CD4-positive, alpha-beta memory T cell (primary cell): ENCODE data around the gene TCL1B. TPM values are rescaled to one million over a fixed set of nuclear protein-coding genes. Genes with fewer than 3 reads are reported as not detected.

Experiments used
- CTCF ChIA-PET: fragments of 350-600 bp; sonication (Branson Sonifier 250); formaldehyde crosslinking; loops from one replicate; lab custom pipeline; 2021; ENCODE audit warnings: inconsistent platforms; ENCODE audit not compliant: partially characterized antibody; lab: Charles Lee
- POLR2A ChIA-PET: fragments of 350-600 bp; sonication (Branson Sonifier 250); formaldehyde crosslinking; loops from one replicate; lab custom pipeline; 2021; ENCODE audit not compliant: partially characterized antibody; lab: Charles Lee
- DNase-seq, 5 donors: peaks; one replicate each; pipeline versions ENCODE4 v3.0.0 to v3.0.0-alpha.2; 2020 to 2022; ENCODE audit warnings: mixed read lengths in 1 of 5
- H3K27ac ChIP-seq: one replicate; pipeline ENCODE4 v1.7.0; 2013; ENCODE audit warnings: low read depth, low read length
- H3K27me3 ChIP-seq: 2 replicates; pipeline ENCODE4 v1.7.0; 2013; ENCODE audit warnings: mild to moderate bottlenecking, low read length, moderate library complexity; ENCODE audit not compliant: insufficient read depth
- H3K36me3 ChIP-seq: 2 replicates; pipeline ENCODE4 v1.7.0; 2013; ENCODE audit warnings: mild to moderate bottlenecking, low read length, moderate library complexity; ENCODE audit not compliant: insufficient read depth
- H3K4me1 ChIP-seq: 2 replicates; pipeline ENCODE4 v1.7.0; 2013; ENCODE audit warnings: mild to moderate bottlenecking, low read length, moderate library complexity; ENCODE audit not compliant: insufficient read depth
- H3K4me3 ChIP-seq, 2 donors: one replicate each; pipeline ENCODE4 v1.7.0; 2013; ENCODE audit warnings: low read length in 2 of 2, mild to moderate bottlenecking in 1 of 2
- H3K9me3 ChIP-seq, 2 donors: one replicate each; pipeline ENCODE4 v1.7.0; 2013; ENCODE audit warnings: low read length in 2 of 2, control low read depth in 1 of 2; ENCODE audit not compliant: control insufficient read depth in 1 of 2
- H3K27ac Mint-ChIP-seq, 7 donors: one replicate each; pipeline ENCODE4 v1.8.0; 2020 to 2021; ENCODE audit warnings: mixed read lengths in 7 of 7, mild to moderate bottlenecking in 6 of 7, inconsistent platforms in 3 of 7, moderate library complexity in 3 of 7
- H3K27me3 Mint-ChIP-seq, 2 donors: one replicate each; pipeline ENCODE4 v1.8.0; 2020 to 2021; ENCODE audit warnings: mixed read lengths in 2 of 2
- H3K36me3 Mint-ChIP-seq, 2 donors: one replicate each; pipeline ENCODE4 v1.8.0; 2020 to 2021; ENCODE audit warnings: mixed read lengths in 2 of 2, inconsistent platforms in 1 of 2, mild to moderate bottlenecking in 1 of 2
- H3K4me1 Mint-ChIP-seq, 4 donors: one replicate each; pipeline ENCODE4 v1.8.0; 2020 to 2021; ENCODE audit warnings: mixed read lengths in 4 of 4, mild to moderate bottlenecking in 1 of 4
- H3K4me3 Mint-ChIP-seq, 8 donors: one replicate each; pipeline ENCODE4 v1.8.0; 2020 to 2021; ENCODE audit warnings: mixed read lengths in 8 of 8, mild to moderate bottlenecking in 7 of 8, moderate library complexity in 6 of 8, inconsistent platforms in 3 of 8
- H3K9me3 Mint-ChIP-seq, 8 donors: one replicate each; pipeline ENCODE4 v1.8.0; 2020 to 2021; ENCODE audit warnings: mixed read lengths in 8 of 8, mild to moderate bottlenecking in 5 of 8, inconsistent platforms in 3 of 8, moderate library complexity in 1 of 8
- intact Hi-C: fragments of 100-400 bp; cut with micrococcal nuclease; formaldehyde crosslinking; loops from one replicate; pipeline ENCODE4 v1.15.1; 2023
- polyA plus RNA-seq, 2 donors: library from polyadenylated mRNA; unstranded; fragments of 300-500 nt; fragmentation: Illumina TruSeq; gene quantifications; one replicate each; pipeline ENCODE4 v1.2.3, GENCODE V29; 2021
- total RNA-seq, 2 experiments: library from RNA; stranded (reverse); gene quantifications; one replicate each; pipeline ENCODE4 v1.2.3, GENCODE V29; 2021

The TCL1B gene
- total and polyA plus RNA-seq, 4 experiments from 2014 or later, result not detected

DNA sequence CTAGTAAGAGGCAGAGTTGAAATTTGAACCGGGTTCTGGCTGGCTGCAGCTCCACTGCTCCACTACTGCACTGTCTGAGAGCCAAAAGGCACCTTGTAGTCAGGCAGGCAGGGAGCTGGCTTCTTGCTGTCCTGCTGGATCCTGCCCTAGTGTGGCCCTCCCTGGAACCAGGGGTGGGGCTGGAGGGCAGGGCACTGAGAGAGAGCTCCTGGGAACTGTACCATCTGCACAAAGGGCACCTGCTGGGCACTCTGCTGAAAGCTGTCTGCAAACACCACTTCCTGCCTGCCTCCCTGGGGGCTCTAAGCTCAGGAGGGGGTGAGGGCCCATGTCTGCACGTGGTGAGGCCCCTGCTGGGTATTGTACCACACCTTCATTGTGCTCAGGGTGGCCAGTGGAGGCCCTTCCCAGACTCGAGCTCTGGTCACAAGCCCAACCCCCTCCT is 19.0 kb upstream of the TCL1B start:
- H3K9me3 ChIP-seq, result no peaks in the 10 kb centered on the region
- Mint-ChIP-seq H3K9me3 (peaks cover 0 to 2% (median 0%) of the 10 kb centered on the region in 8 donors), H3K27me3 (peaks cover 7 to 13% of the 10 kb centered on the region in 2 donors), H3K27ac (no peak overlapping the region), H3K4me3 (no peak overlapping the region), H3K36me3 (no peaks in the 10 kb centered on the region), H3K4me1 (peaks cover 0 to 4% (median under 1%) of the 10 kb centered on the region in 4 donors)
- DNase-seq, result no peak
- H3K4me3 ChIP-seq, result no peak overlapping the region
- H3K36me3 ChIP-seq, result no peaks in the 10 kb centered on the region
- H3K4me1 ChIP-seq, result no peaks in the 10 kb centered on the region
- H3K27ac ChIP-seq, result no peak overlapping the region
- ChIA-PET POLR2A (no interaction called here), CTCF (no interaction called here)
- intact Hi-C loops, result no loop called here
- no peaks in the 10 kb centered on the region for H3K27me3 ChIP-seq

DNA sequence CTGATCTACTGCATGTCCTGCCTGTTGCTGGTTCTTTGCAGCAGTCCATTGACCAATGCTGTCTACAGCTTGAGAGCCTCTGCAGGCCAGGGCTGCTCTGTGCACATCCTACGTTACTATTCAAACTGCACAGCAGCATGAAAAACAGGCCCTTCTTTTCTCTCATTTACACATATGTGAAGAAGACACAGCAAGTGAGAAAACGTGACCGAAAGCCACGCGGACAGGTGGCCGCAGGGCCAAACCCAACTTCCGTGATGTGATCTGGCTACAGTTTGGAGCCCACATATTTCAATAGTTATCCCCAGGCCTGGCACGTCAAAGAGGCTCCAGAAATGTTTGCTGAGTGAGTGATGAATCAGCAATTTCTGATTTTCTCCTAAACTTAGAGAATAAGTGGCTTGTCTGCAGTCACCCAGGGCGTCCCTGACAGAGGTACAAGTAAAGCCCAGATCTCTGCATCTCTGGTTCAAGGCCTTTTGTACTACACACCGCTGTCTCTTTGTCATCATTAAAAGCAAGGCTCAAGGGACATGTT is 17.9 kb upstream of the TCL1B start:
- POLR2A ChIA-PET, result no interaction called here
- Mint-ChIP-seq H3K36me3 (no peaks in the 10 kb centered on the region), H3K9me3 (peaks cover 0 to 2% (median 0%) of the 10 kb centered on the region in 8 donors)

DNA sequence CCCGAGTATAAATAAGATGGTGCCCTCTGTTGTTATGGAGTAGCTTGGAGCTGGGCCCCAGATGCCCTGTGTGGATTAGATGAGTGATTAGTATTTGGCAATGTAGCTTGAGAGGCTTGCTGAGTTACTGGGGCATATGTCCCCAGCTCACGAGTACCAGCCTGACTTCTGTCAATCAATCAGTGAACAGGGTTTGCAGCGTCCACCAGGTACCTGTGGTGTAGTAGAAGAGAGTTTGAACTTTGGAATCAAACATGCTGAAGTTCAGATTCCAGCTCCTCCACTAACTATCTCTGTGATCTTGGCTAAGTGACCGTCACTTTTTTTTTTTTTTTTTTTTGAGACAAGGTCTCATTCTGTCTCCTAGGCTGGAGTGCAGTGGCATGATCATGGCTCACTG is 11.6 kb upstream of the TCL1B start:
- no peaks in the 10 kb centered on the region for H3K36me3 Mint-ChIP-seq
- H3K4me1 ChIP-seq, result no peaks in the 10 kb centered on the region
- CTCF ChIA-PET, result interaction anchor here (1.0 kb wide), 1 partner anchor 8 kb away, joined by 3 read pairs; no protein-coding TSS in a partner anchor
- H3K9me3 ChIP-seq, result no peaks in the 10 kb centered on the region
- no peak overlapping the region for H3K4me3 Mint-ChIP-seq
- POLR2A ChIA-PET, result no interaction called here
- H3K9me3 Mint-ChIP-seq, result no peaks in the 10 kb centered on the region
- H3K4me1 Mint-ChIP-seq, result no peaks in the 10 kb centered on the region
- intact Hi-C loops, result no loop called here
- H3K27ac ChIP-seq, result no peak overlapping the region
- no peak overlapping the region for H3K27ac Mint-ChIP-seq
- DNase-seq, result no peak
- no peaks in the 10 kb centered on the region for H3K36me3 ChIP-seq
- no peak overlapping the region for H3K4me3 ChIP-seq
- peaks cover 26 to 29% of the 10 kb centered on the region in 2 donors for H3K27me3 Mint-ChIP-seq
- no peaks in the 10 kb centered on the region for H3K27me3 ChIP-seq

More for the DNA sequence above, 17.9 kb upstream of the TCL1B start:
- Histone ChIP-seq H3K9me3 (no peaks in the 10 kb centered on the region), H3K36me3 (no peaks in the 10 kb centered on the region), H3K27me3 (no peaks in the 10 kb centered on the region), H3K27ac (no peak overlapping the region), H3K4me1 (no peaks in the 10 kb centered on the region), H3K4me3 (no peak overlapping the region)
- CTCF ChIA-PET, result no interaction called here
- Mint-ChIP-seq H3K27me3 (peaks cover 5 to 9% of the 10 kb centered on the region in 2 donors), H3K4me1 (peaks cover 0 to 2% (median 0%) of the 10 kb centered on the region in 4 donors), H3K4me3 (no peak overlapping the region), H3K27ac (no peak overlapping the region)
- DNase-seq, result no peak
- intact Hi-C loops, result no loop called here

DNA sequence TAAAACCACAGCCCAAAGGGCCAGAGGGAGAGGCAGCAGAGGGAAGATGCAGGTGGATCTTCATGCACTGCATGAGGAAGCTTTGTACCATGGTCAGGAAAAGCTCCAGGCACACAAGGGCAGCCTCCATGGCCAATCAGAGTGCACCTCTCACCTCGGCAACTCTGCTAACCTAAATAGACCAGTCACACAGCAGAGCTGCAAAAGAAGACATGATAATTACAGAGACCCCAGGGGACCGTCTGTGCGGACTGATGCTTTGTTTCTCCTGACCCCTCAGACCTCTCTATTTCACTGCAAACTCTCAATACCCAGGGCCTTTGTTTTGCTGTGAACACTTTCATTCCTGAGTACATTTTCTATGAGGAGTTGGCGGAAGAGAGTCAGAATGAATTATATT is 10.7 kb upstream of the TCL1B start:
- ChIA-PET POLR2A (no interaction called here), CTCF (no interaction called here)
- Mint-ChIP-seq H3K36me3 (no peaks in the 10 kb centered on the region), H3K9me3 (no peaks in the 10 kb centered on the region), H3K27me3 (peaks cover 21 to 28% of the 10 kb centered on the region in 2 donors), H3K27ac (no peak overlapping the region), H3K4me1 (no peaks in the 10 kb centered on the region), H3K4me3 (no peak overlapping the region)
- Histone ChIP-seq H3K27ac (no peak overlapping the region), H3K27me3 (no peaks in the 10 kb centered on the region), H3K9me3 (no peaks in the 10 kb centered on the region), H3K36me3 (no peaks in the 10 kb centered on the region), H3K4me1 (no peaks in the 10 kb centered on the region), H3K4me3 (no peak overlapping the region)
- intact Hi-C loops, result no loop called here
- no peak for DNase-seq

DNA sequence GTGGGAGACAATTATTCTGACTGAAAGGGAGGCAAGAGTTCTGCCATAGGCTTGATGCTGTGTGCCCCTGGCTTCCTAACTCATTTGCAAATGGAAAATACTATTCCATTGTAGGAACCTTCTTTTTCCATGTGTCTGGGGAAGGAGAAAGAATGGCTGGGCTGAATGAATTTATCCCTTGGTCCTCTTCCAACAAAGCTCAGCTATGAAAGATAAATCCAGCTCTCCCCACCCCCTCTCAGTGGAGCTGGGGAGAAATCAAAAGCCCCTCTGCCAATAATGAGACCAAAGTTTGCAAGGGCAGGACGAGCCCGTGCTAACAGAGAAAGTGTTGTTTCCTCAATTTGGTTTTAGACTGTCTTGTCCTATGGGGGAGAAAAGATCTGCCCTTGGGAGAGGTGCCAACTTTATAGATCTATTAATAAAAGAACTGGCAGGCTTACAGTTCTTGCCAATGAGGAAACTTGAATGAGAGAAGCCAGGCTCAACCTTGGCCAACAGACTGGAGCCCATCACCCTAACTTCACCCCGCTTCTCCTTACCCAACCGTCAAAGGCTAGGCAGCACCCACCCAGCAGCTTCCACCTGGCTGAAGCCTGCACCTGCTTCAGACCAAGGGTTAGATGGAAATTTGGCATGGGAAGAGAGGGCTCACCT is 8.9 kb upstream of the TCL1B start:
- no peak overlapping the region for H3K4me3 ChIP-seq
- H3K27me3 ChIP-seq, result no peaks in the 10 kb centered on the region
- Mint-ChIP-seq H3K4me3 (no peak overlapping the region), H3K27ac (no peak overlapping the region), H3K9me3 (no peaks in the 10 kb centered on the region), H3K27me3 (peaks cover 17 to 27% of the 10 kb centered on the region in 2 donors), H3K4me1 (no peaks in the 10 kb centered on the region), H3K36me3 (no peaks in the 10 kb centered on the region)
- intact Hi-C loops, result no loop called here
- H3K36me3 ChIP-seq, result no peaks in the 10 kb centered on the region
- H3K27ac ChIP-seq, result no peak overlapping the region
- ChIA-PET CTCF (no interaction called here), POLR2A (no interaction called here)
- no peaks in the 10 kb centered on the region for H3K4me1 ChIP-seq
- no peaks in the 10 kb centered on the region for H3K9me3 ChIP-seq
- no peak for DNase-seq

DNA sequence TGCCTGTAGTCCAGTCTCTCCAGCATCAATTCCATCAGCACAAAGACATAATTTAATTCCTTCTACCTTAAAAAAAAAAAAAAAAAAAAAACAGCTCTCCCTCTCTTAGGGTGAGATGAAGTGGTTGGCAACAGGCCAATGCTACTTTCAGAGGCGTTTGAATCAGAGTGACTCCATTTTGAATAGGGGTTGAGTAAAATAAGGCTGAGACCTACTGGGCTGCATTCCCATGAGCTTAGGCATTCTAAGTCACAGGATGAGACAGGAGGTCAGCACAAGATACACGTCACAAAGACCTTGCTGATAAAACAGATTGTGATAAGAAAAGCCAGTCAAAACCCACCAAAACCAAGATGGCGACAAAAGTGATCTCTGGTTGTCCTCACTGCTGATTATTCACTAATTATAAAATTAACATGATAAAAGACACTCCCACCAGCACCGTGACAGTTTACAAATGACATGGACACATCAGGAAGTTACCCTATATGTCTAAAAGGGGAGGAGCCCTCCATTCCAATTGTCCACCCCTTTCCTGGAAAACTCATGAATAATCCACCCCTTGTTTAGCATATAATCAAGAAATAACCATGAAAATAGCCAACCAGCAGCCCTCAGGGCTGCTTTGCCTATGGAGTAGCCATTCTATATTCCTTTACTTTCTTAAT is 6.9 kb upstream of the TCL1B start:
- H3K9me3 ChIP-seq, result no peaks in the 10 kb centered on the region
- no peak for DNase-seq
- H3K9me3 Mint-ChIP-seq, result no peaks in the 10 kb centered on the region
- H3K27me3 Mint-ChIP-seq, result peaks cover 19 to 30% of the 10 kb centered on the region in 2 donors
- no peak overlapping the region for H3K4me3 Mint-ChIP-seq
- H3K36me3 ChIP-seq, result no peaks in the 10 kb centered on the region
- H3K36me3 Mint-ChIP-seq, result no peaks in the 10 kb centered on the region
- no peak overlapping the region for H3K4me3 ChIP-seq
- ChIA-PET POLR2A (no interaction called here), CTCF (no interaction called here)
- H3K4me1 Mint-ChIP-seq, result no peaks in the 10 kb centered on the region
- H3K27me3 ChIP-seq, result no peaks in the 10 kb centered on the region
- H3K27ac Mint-ChIP-seq, result no peak overlapping the region
- H3K4me1 ChIP-seq, result no peaks in the 10 kb centered on the region
- intact Hi-C loops, result no loop called here
- H3K27ac ChIP-seq, result no peak overlapping the region

DNA sequence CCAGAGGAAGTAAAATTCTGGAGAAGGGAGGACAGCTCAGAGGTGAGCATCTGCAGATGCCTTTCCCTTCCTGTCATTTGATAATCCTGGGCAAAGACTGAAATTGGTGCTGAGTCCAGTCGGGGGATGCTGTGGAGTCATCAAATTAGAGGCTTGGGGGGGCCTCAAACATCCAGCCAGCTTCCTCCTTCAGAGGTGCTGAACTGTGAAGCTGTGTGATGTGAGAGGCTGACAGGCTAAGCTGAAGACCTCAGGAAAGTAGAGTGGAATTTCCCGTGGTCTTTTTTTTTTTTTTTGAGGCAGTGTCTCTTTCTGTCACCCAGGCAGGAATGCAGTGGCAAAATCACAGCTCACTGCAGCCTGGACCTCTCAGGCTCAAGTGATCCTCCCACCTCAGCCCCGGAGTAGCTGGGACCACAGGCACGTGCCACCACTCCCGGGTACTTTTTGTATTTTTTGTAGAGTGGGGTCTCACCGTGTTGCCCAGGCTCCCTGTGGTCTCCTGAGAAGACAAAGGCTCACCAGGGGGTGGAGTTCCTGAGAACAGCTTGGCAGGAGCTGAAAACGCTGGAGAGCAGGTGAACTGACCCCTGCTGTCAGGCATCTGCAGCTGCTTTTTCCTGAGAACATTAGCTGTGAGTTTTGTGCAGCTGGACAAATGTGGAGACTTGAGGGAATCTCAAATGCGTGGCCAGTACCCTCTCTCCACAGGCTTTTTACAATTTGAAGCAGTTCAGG is 6.1 kb upstream of the TCL1B start:
- no peak for DNase-seq
- H3K27me3 ChIP-seq, result no peaks in the 10 kb centered on the region
- intact Hi-C loops, result loop anchor here (5.0 kb wide), 1 partner anchor 238 kb away; no protein-coding TSS in a partner anchor
- ChIA-PET POLR2A (no interaction called here), CTCF (interaction anchor here (0.7 to 1.1 kb wide), 3 partner anchors 120 to 1174 kb away, joined by 3 read pairs; no protein-coding TSS in a partner anchor)
- no peak overlapping the region for H3K4me3 ChIP-seq
- H3K9me3 ChIP-seq, result no peaks in the 10 kb centered on the region
- H3K4me1 ChIP-seq, result no peaks in the 10 kb centered on the region
- H3K9me3 Mint-ChIP-seq, result no peaks in the 10 kb centered on the region
- no peaks in the 10 kb centered on the region for H3K4me1 Mint-ChIP-seq
- peaks cover 19 to 34% of the 10 kb centered on the region in 2 donors for H3K27me3 Mint-ChIP-seq
- H3K36me3 Mint-ChIP-seq, result no peaks in the 10 kb centered on the region
- no peak overlapping the region for H3K4me3 Mint-ChIP-seq
- H3K36me3 ChIP-seq, result no peaks in the 10 kb centered on the region
- no peak overlapping the region for H3K27ac Mint-ChIP-seq
- no peak overlapping the region for H3K27ac ChIP-seq
